Mesendoderm (in vitro differentiated cells): Measurements from ENCODE around the gene PDE11A.

ENCODE experiments used
- DNase-seq: peaks from one replicate; pipeline ENCODE4 v3.0.0; 2013
- H2AK5ac ChIP-seq: 2 replicates; pipeline ENCODE4 v1.6.1; 2013; ENCODE audit warnings: low read length, inconsistent platforms
- H2BK120ac ChIP-seq: 2 replicates; pipeline ENCODE4 v1.6.1; 2013; ENCODE audit warnings: low read depth, mild to moderate bottlenecking, low read length, moderate library complexity, mixed read lengths
- H2BK15ac ChIP-seq: replicated peaks from 2 replicates; pipeline ENCODE4 v1.6.1; 2013; ENCODE audit warnings: low read depth, mild to moderate bottlenecking, moderate library complexity
- H2BK5ac ChIP-seq: 2 replicates; pipeline ENCODE4 v1.6.1; 2013; ENCODE audit warnings: low read length, inconsistent platforms
- H3K18ac ChIP-seq: 2 replicates; pipeline ENCODE4 v1.6.1; 2013; ENCODE audit warnings: mild to moderate bottlenecking, low read length, mixed read lengths
- H3K23ac ChIP-seq: one replicate; pipeline ENCODE4 v1.6.1; 2013; ENCODE audit warnings: low read length
- H3K27ac ChIP-seq: 2 replicates; pipeline ENCODE4 v1.5.1; 2013; ENCODE audit warnings: low read depth, mild to moderate bottlenecking, inconsistent platforms, low read length, moderate library complexity
- H3K27me3 ChIP-seq: 2 replicates; pipeline ENCODE4 v1.6.1; 2013; ENCODE audit warnings: low read length, control low read depth, mild to moderate bottlenecking, inconsistent platforms; ENCODE audit not compliant: insufficient read depth, poor library complexity
- H3K36me3 ChIP-seq: 2 replicates; pipeline ENCODE4 v1.6.1; 2013; ENCODE audit warnings: low read length, inconsistent platforms; ENCODE audit not compliant: control insufficient read depth, insufficient read depth
- H3K4ac ChIP-seq: one replicate; pipeline ENCODE4 v1.6.1; 2013; ENCODE audit warnings: low read depth, mild to moderate bottlenecking, low read length, moderate library complexity
- H3K4me1 ChIP-seq: 2 replicates; pipeline ENCODE4 v1.6.1; 2013; ENCODE audit warnings: low read depth, low read length, inconsistent platforms; ENCODE audit not compliant: control insufficient read depth
- H3K4me2 ChIP-seq: 2 replicates; pipeline ENCODE4 v1.6.1; 2013; ENCODE audit warnings: low read length
- H3K4me3 ChIP-seq: 2 replicates; pipeline ENCODE4 v1.5.1; 2013; ENCODE audit warnings: mild to moderate bottlenecking, low read length
- H3K56ac ChIP-seq: one replicate; pipeline ENCODE4 v1.6.1; 2013; ENCODE audit warnings: low read length
- H3K79me1 ChIP-seq: 2 replicates; pipeline ENCODE4 v1.6.1; 2013; ENCODE audit warnings: low read length, inconsistent platforms
- H3K79me2 ChIP-seq: 2 replicates; pipeline ENCODE4 v1.6.1; 2013; ENCODE audit warnings: mild to moderate bottlenecking, low read length; ENCODE audit not compliant: control insufficient read depth, insufficient read depth
- H3K9ac ChIP-seq: 2 replicates; pipeline ENCODE4 v1.6.1; 2013; ENCODE audit warnings: low read length, inconsistent platforms
- H4K5ac ChIP-seq: one replicate; pipeline ENCODE4 v1.6.1; 2013; ENCODE audit warnings: low read length
- H4K8ac ChIP-seq: one replicate; pipeline ENCODE4 v1.6.1; 2013; ENCODE audit warnings: low read depth, mild to moderate bottlenecking, control low read depth, low read length, moderate library complexity
- WGBS: extraction: QIAGEN DNeasy Blood & Tissue Kit; methylation state at CpG from one replicate; pipeline ENCODE4 v1.1.7; 2013; ENCODE audit warnings: low lambda C conversion rate, missing lambda C conversion rate; ENCODE audit not compliant: insufficient coverage; ENCODE audit errors: extremely low coverage; 5-methylcytosine and 5-hydroxymethylcytosine counted together

PDE11A gene

GRCh38 chr2:177633111-177633510 lies 439.5 kb downstream of the PDE11A start:
- H3K4me2 ChIP-seq, result no peak overlapping the region
- no peaks in the 10 kb centered on the region for H3K4me1 ChIP-seq
- H2AK5ac ChIP-seq, result no peak overlapping the region
- WGBS, result no CpG with 5 or more reads among the region's 3 CpGs
- H3K4ac ChIP-seq, result no peak overlapping the region
- no peak overlapping the region for H3K9ac ChIP-seq
- no peak overlapping the region for H2BK15ac ChIP-seq
- no peaks in the 10 kb centered on the region for H3K27me3 ChIP-seq
- H4K5ac ChIP-seq, result no peak overlapping the region
- DNase-seq, result no peak
- H3K27ac ChIP-seq, result no peak overlapping the region
- no peak overlapping the region for H4K8ac ChIP-seq
- H3K79me1 ChIP-seq, result no peaks in the 10 kb centered on the region
- no peaks in the 10 kb centered on the region for H3K79me2 ChIP-seq
- H3K18ac ChIP-seq, result no peak overlapping the region
- no peaks in the 10 kb centered on the region for H3K36me3 ChIP-seq
- no peak overlapping the region for H2BK5ac ChIP-seq
- H3K23ac ChIP-seq, result no peak overlapping the region
- no peak overlapping the region for H2BK120ac ChIP-seq
- H3K56ac ChIP-seq, result no peak overlapping the region
- H3K4me3 ChIP-seq, result no peak overlapping the region

- Histone ChIP-seq H3K18ac (no peak overlapping the region), H3K4me2 (no peak overlapping the region), H3K4me1 (no peaks in the 10 kb centered on the region), H3K4me3 (no peak overlapping the region), H2AK5ac (no peak overlapping the region), H3K79me2 (no peaks in the 10 kb centered on the region), H3K27ac (no peak overlapping the region), H4K5ac (no peak overlapping the region), H3K9ac (no peak overlapping the region), H4K8ac (no peak overlapping the region), H3K4ac (no peak overlapping the region), H3K27me3 (no peaks in the 10 kb centered on the region), H2BK120ac (no peak overlapping the region), H3K36me3 (no peaks in the 10 kb centered on the region), H3K79me1 (no peaks in the 10 kb centered on the region), H2BK5ac (no peak overlapping the region), H3K23ac (no peak overlapping the region), H2BK15ac (no peak overlapping the region), H3K56ac (no peak overlapping the region)
- WGBS, result no CpG with 5 or more reads among the region's 1 CpG
- DNase-seq, result no peak
Observed at GRCh38 chr2:177631680-177632079, 440.9 kb downstream of the PDE11A start.

- Histone ChIP-seq H3K23ac (no peak overlapping the region), H3K27me3 (no peaks in the 10 kb centered on the region), H3K4me2 (no peak overlapping the region), H4K5ac (no peak overlapping the region), H3K4me3 (no peak overlapping the region), H2BK5ac (no peak overlapping the region), H3K27ac (no peak overlapping the region), H2BK15ac (no peak overlapping the region), H3K79me2 (no peaks in the 10 kb centered on the region), H3K79me1 (no peaks in the 10 kb centered on the region), H3K4ac (no peak overlapping the region), H3K9ac (no peak overlapping the region), H3K18ac (no peak overlapping the region), H3K56ac (no peak overlapping the region), H2BK120ac (no peak overlapping the region), H2AK5ac (no peak overlapping the region), H3K36me3 (no peaks in the 10 kb centered on the region), H3K4me1 (no peaks in the 10 kb centered on the region), H4K8ac (no peak overlapping the region)
- WGBS, result no CpG with 5 or more reads among the region's 4 CpGs
- no peak for DNase-seq
Observed at GRCh38 chr2:177629357-177630024, 443.1 kb downstream of the PDE11A start.

GRCh38 chr2:177628831-177629230 lies 443.7 kb downstream of the PDE11A start:
- Histone ChIP-seq H3K9ac (no peak overlapping the region), H2BK120ac (no peak overlapping the region), H3K18ac (no peak overlapping the region), H3K79me1 (no peaks in the 10 kb centered on the region), H4K8ac (no peak overlapping the region), H3K79me2 (no peaks in the 10 kb centered on the region), H3K36me3 (no peaks in the 10 kb centered on the region), H3K4ac (no peak overlapping the region), H3K4me2 (no peak overlapping the region), H2AK5ac (no peak overlapping the region), H3K56ac (no peak overlapping the region), H2BK15ac (no peak overlapping the region), H3K4me1 (no peaks in the 10 kb centered on the region), H3K4me3 (no peak overlapping the region), H4K5ac (no peak overlapping the region), H3K27me3 (no peaks in the 10 kb centered on the region), H2BK5ac (no peak overlapping the region), H3K27ac (no peak overlapping the region), H3K23ac (no peak overlapping the region)
- no CpG with 5 or more reads among the region's 5 CpGs for WGBS
- DNase-seq, result no peak

GRCh38 chr2:177625744-177626650 lies 446.6 kb downstream of the PDE11A start:
- no peak overlapping the region for H3K4me3 ChIP-seq
- H3K4me1 ChIP-seq, result no peaks in the 10 kb centered on the region
- no peak overlapping the region for H2BK5ac ChIP-seq
- H4K5ac ChIP-seq, result no peak overlapping the region
- no peak overlapping the region for H2BK15ac ChIP-seq
- H3K56ac ChIP-seq, result no peak overlapping the region
- no peak overlapping the region for H3K18ac ChIP-seq
- no peak overlapping the region for H2AK5ac ChIP-seq
- WGBS, result no CpG with 5 or more reads among the region's 10 CpGs
- no peak overlapping the region for H3K27ac ChIP-seq
- H3K36me3 ChIP-seq, result no peaks in the 10 kb centered on the region
- H3K9ac ChIP-seq, result no peak overlapping the region
- H3K27me3 ChIP-seq, result no peaks in the 10 kb centered on the region
- H4K8ac ChIP-seq, result no peak overlapping the region
- H3K79me1 ChIP-seq, result no peaks in the 10 kb centered on the region
- no peak overlapping the region for H3K4me2 ChIP-seq
- H3K23ac ChIP-seq, result no peak overlapping the region
- H3K79me2 ChIP-seq, result no peaks in the 10 kb centered on the region
- peak; percentile 13 for DNase-seq
- no peak overlapping the region for H2BK120ac ChIP-seq
- H3K4ac ChIP-seq, result no peak overlapping the region
